H1 (cell line): Measurements from ENCODE around the gene CAVIN1. TPM values are rescaled to one million over a fixed set of nuclear protein-coding genes. Genes with fewer than 3 reads are reported as not detected.

Experiments
- CTCF ChIA-PET: fragments of 300-600 bp; sonication (Branson Sonifier 250); formaldehyde crosslinking; loops from one replicate; lab custom pipeline; 2021; ENCODE audit not compliant: partially characterized antibody; lab: Charles Lee
- POLR2A ChIA-PET: fragments of 300-600 bp; sonication (Branson Sonifier 250); formaldehyde crosslinking; loops from one replicate; lab custom pipeline; 2021; ENCODE audit warnings: inconsistent platforms; ENCODE audit not compliant: partially characterized antibody; lab: Charles Lee
- DNase-seq, 2 experiments: peaks; one replicate each; pipeline versions ENCODE4 v3.0.0 to v3.0.0-alpha.2; 2010 to 2022; ENCODE audit warnings: low spot score in 2 of 2, low read depth in 1 of 2, mixed read lengths in 1 of 2
- FAIRE-seq: peaks from 2 replicates; lab custom pipeline; 2011; peaks lifted over from hg19 to GRCh38; lab: Jason Lieb, UNC
- H2AFZ ChIP-seq: 2 replicates; pipeline ENCODE4 v1.8.1; 2012; ENCODE audit warnings: low read length, inconsistent platforms
- H2AK5ac ChIP-seq: 2 replicates; pipeline ENCODE4 v1.6.1; 2013; ENCODE audit warnings: low read depth, low read length
- H2BK120ac ChIP-seq: replicated peaks from 2 replicates; pipeline ENCODE3; 2013; ENCODE audit warnings: low read depth, low read length, inconsistent platforms
- H2BK12ac ChIP-seq: 2 replicates; pipeline ENCODE4 v1.6.1; 2013; ENCODE audit warnings: low read depth, low read length
- H2BK15ac ChIP-seq: 2 replicates; pipeline ENCODE4 v1.6.1; 2013; ENCODE audit warnings: low read length
- H2BK20ac ChIP-seq: 2 replicates; pipeline ENCODE4 v1.6.1; 2013; ENCODE audit warnings: low read length
- H2BK5ac ChIP-seq: 2 replicates; pipeline ENCODE4 v1.6.1; 2013; ENCODE audit warnings: low read depth, low read length
- H3K14ac ChIP-seq: 2 replicates; pipeline ENCODE4 v1.6.1; 2013; ENCODE audit warnings: inconsistent platforms; ENCODE audit not compliant: insufficient read length
- H3K18ac ChIP-seq: 2 replicates; pipeline ENCODE4 v1.6.1; 2013; ENCODE audit warnings: low read length; ENCODE audit errors: extremely low read depth
- H3K23ac ChIP-seq: 2 replicates; pipeline ENCODE4 v1.6.1; 2013; ENCODE audit warnings: inconsistent platforms; ENCODE audit not compliant: insufficient read length
- H3K23me2 ChIP-seq: 2 replicates; pipeline ENCODE4 v1.6.1; 2013; ENCODE audit warnings: low read depth, low read length
- H3K27ac ChIP-seq: 2 replicates; pipeline ENCODE4 v1.6.1; 2011; ENCODE audit warnings: low read depth, low read length, inconsistent platforms
- H3K27me3 ChIP-seq, 4 experiments: replicated peaks in 1 of 4; 1 replicate in 1 of 4; 2 replicates in 3 of 4; pipeline versions ENCODE4 v1.6.1 to v1.8.1; 2011 to 2013; ENCODE audit warnings: low read length in 3 of 4, mild to moderate bottlenecking in 3 of 4, inconsistent platforms in 2 of 4, mixed read lengths in 2 of 4, moderate library complexity in 1 of 4; ENCODE audit not compliant: control insufficient read depth in 3 of 4, insufficient read depth in 3 of 4; ENCODE audit errors: extremely low read depth in 1 of 4
- H3K36me3 ChIP-seq, 4 experiments: 2 replicates each; pipeline versions ENCODE4 v1.6.1 to v1.8.1; 2011 to 2013; ENCODE audit warnings: mild to moderate bottlenecking in 4 of 4, low read length in 3 of 4, moderate library complexity in 2 of 4, control low read depth in 1 of 4, inconsistent platforms in 1 of 4; ENCODE audit not compliant: insufficient read depth in 4 of 4, control insufficient read depth in 2 of 4
- H3K4ac ChIP-seq: replicated peaks from 2 replicates; pipeline ENCODE3; 2013; ENCODE audit warnings: low read length, low read depth, mixed read lengths, inconsistent platforms; ENCODE audit not compliant: insufficient read length
- H3K4me1 ChIP-seq, 4 experiments: replicated peaks in 1 of 4; 1 replicate in 1 of 4; 2 replicates in 3 of 4; pipeline versions ENCODE4 v1.6.1 to v1.8.1; 2011 to 2013; ENCODE audit warnings: low read length in 3 of 4, inconsistent platforms in 2 of 4, mixed read lengths in 1 of 4; ENCODE audit not compliant: insufficient read depth in 4 of 4, control insufficient read depth in 3 of 4
- H3K4me2 ChIP-seq, 2 experiments: 2 replicates each; pipeline versions ENCODE4 v1.6.1 to v1.8.1; 2011 to 2013; ENCODE audit warnings: low read depth in 2 of 2, low read length in 2 of 2, control low read depth in 1 of 2, inconsistent platforms in 1 of 2, mild to moderate bottlenecking in 1 of 2; ENCODE audit not compliant: insufficient read depth in 1 of 2
- H3K4me3 ChIP-seq, 4 experiments: fragments of 200-600, 300-600 bp in 1 of 4; sonication (generic), shearing (Covaris generic), sonication (Bioruptor Twin) in 1 of 4; 2 replicates each; pipeline versions ENCODE4 v1.5.1 to v1.8.1; 2011 to 2016; ENCODE audit warnings: low read length in 4 of 4, low read depth in 3 of 4, control low read depth in 2 of 4, inconsistent platforms in 2 of 4, mild to moderate bottlenecking in 2 of 4, mixed read lengths in 1 of 4, moderate library complexity in 1 of 4; ENCODE audit not compliant: insufficient read depth in 2 of 4; ENCODE audit errors: extremely low read depth in 1 of 4
- H3K56ac ChIP-seq: replicated peaks from 2 replicates; pipeline ENCODE3; 2013; ENCODE audit warnings: low read depth, mild to moderate bottlenecking, mixed read lengths, low read length, inconsistent platforms; ENCODE audit not compliant: insufficient read length
- H3K79me1 ChIP-seq: 2 replicates; pipeline ENCODE4 v1.6.1; 2013; ENCODE audit warnings: low read depth, low read length, control low read depth
- H3K79me2 ChIP-seq, 2 experiments: 2 replicates each; pipeline versions ENCODE4 v1.6.1 to v1.8.1; 2012 to 2013; ENCODE audit warnings: low read length in 2 of 2, mild to moderate bottlenecking in 2 of 2, inconsistent platforms in 1 of 2; ENCODE audit not compliant: insufficient read depth in 2 of 2, control insufficient read depth in 1 of 2
- H3K9ac ChIP-seq, 4 experiments: replicated peaks in 1 of 4; 1 replicate in 1 of 4; 2 replicates in 3 of 4; pipeline versions ENCODE4 v1.6.1 to v1.8.1; 2011 to 2013; ENCODE audit warnings: low read depth in 3 of 4, low read length in 3 of 4, control low read depth in 2 of 4, mild to moderate bottlenecking in 2 of 4, moderate library complexity in 2 of 4, inconsistent platforms in 1 of 4; ENCODE audit errors: extremely low read depth in 1 of 4
- H3K9me3 ChIP-seq, 2 experiments: 2 replicates each; pipeline versions ENCODE4 v1.6.1 to v1.8.1; 2012 to 2013; ENCODE audit warnings: mild to moderate bottlenecking in 2 of 2, moderate library complexity in 2 of 2, control low read depth in 1 of 2, inconsistent platforms in 1 of 2, low read depth in 1 of 2, low read length in 1 of 2, mixed read lengths in 1 of 2; ENCODE audit not compliant: insufficient read depth in 2 of 2
- H4K20me1 ChIP-seq, 2 experiments: replicated peaks in 1 of 2; 2 replicates each; pipeline versions ENCODE3 to v1.8.1; 2011 to 2013; ENCODE audit warnings: inconsistent platforms in 2 of 2, low read length in 2 of 2, mild to moderate bottlenecking in 1 of 2; ENCODE audit not compliant: insufficient read depth in 2 of 2, control insufficient read depth in 1 of 2
- H4K5ac ChIP-seq: 2 replicates; pipeline ENCODE4 v1.6.1; 2013; ENCODE audit warnings: low read length, low read depth, mixed read lengths, inconsistent platforms; ENCODE audit not compliant: insufficient read length
- H4K8ac ChIP-seq: 2 replicates; pipeline ENCODE4 v1.8.0; 2013; ENCODE audit warnings: mild to moderate bottlenecking, moderate library complexity, low read length, inconsistent platforms; ENCODE audit not compliant: insufficient read depth; ENCODE audit errors: extremely low read depth
- H4K91ac ChIP-seq: replicated peaks from 2 replicates; pipeline ENCODE3; 2013; ENCODE audit warnings: low read length, mixed read lengths, inconsistent platforms; ENCODE audit not compliant: insufficient read length
- CBX5 ChIP-seq: fragments of 300-800, 300-1000 bp; sonication (generic); IDR thresholded peaks from 2 replicates; pipeline ENCODE4 v1.7.1; 2016; ENCODE audit warnings: antibody characterized with exemption, low read length, low read depth
- CBX8 ChIP-seq: fragments of 300-800, 300-1000 bp; sonication (generic); IDR thresholded peaks from 2 replicates; pipeline ENCODE4 v1.7.1; 2016; ENCODE audit warnings: low read depth, low read length, borderline replicate concordance
- CHD1 ChIP-seq: IDR thresholded peaks from 2 replicates; pipeline ENCODE4 v1.6.1; 2012; ENCODE audit warnings: low read depth, low read length, improper control_type of control experiment
- RBBP5 ChIP-seq: IDR thresholded peaks from 2 replicates; pipeline ENCODE4 v1.7.1; 2012; ENCODE audit warnings: low read depth, mild to moderate bottlenecking, inconsistent platforms, low read length, moderate library complexity, borderline replicate concordance
- RNF2 ChIP-seq: fragments of 200-900, 300-1000 bp; sonication (generic); IDR thresholded peaks from 2 replicates; pipeline ENCODE4 v1.7.1; 2016; ENCODE audit warnings: borderline replicate concordance, low read depth, mild to moderate bottlenecking, antibody characterized with exemption, low read length; ENCODE audit not compliant: poor library complexity, severe bottlenecking; ENCODE audit errors: missing control alignments
- RXRA ChIP-seq: IDR thresholded peaks from 2 replicates; pipeline ENCODE4 v1.6.1; 2011; ENCODE audit warnings: low read depth, mild to moderate bottlenecking, low read length, moderate library complexity; ENCODE audit not compliant: insufficient read depth
- SRF ChIP-seq: IDR thresholded peaks from 2 replicates; pipeline ENCODE4 v1.6.1; 2011; ENCODE audit warnings: mild to moderate bottlenecking, low read depth, low read length, moderate library complexity
- TAF1 ChIP-seq: IDR thresholded peaks from 2 replicates; pipeline ENCODE4 v1.6.1; 2011; ENCODE audit warnings: mild to moderate bottlenecking, low read depth, low read length
- TCF12 ChIP-seq: IDR thresholded peaks from 2 replicates; pipeline ENCODE4 v1.6.1; 2011; ENCODE audit warnings: low read depth, mild to moderate bottlenecking, low read length
- TEAD4 ChIP-seq: IDR thresholded peaks from 2 replicates; pipeline ENCODE4 v1.6.1; 2012; ENCODE audit warnings: low read depth, low read length, inconsistent platforms, mixed read lengths
- WGBS, 2 experiments: shearing (Covaris generic) in 1 of 2; methylation state at CpG; one replicate each; pipeline versions ENCODE4 v1.1.6 to v1.1.7; 2013 to 2015; ENCODE audit warnings: low lambda C conversion rate in 2 of 2, mixed read lengths in 2 of 2, inconsistent platforms in 1 of 2, low coverage in 1 of 2, missing lambda C conversion rate in 1 of 2; ENCODE audit not compliant: insufficient replicate concordance in 2 of 2, insufficient coverage in 1 of 2, insufficient read length in 1 of 2; ENCODE audit errors: extremely low coverage in 1 of 2, missing lambda C conversion rate in 1 of 2; 5-methylcytosine and 5-hydroxymethylcytosine counted together
- polyA plus RNA-seq, 7 experiments: library from polyadenylated mRNA; depleted of rRNA in 3 of 7; stranded (reverse) in 5 of 7; unstranded in 2 of 7; fragments of >200 nt in 5 of 7; fragments of 200-250 nt in 2 of 7; gene quantifications; 1 replicate in 5 of 7; 2 replicates in 1 of 7; 4 replicates in 1 of 7; pipeline versions ENCODE4 v1.2.1 to v1.2.3, GENCODE V29; 2011 to 2013; ENCODE audit warnings: missing spikeins in 2 of 7, mixed read lengths in 2 of 7
- total RNA-seq: library from RNA; stranded (reverse); fragmentation: NEBNext Ultra II Directional; extraction: Animal tissue kit (Norgen Biotek cat#: 25700); gene quantifications from 2 replicates; pipeline ENCODE4 v1.2.1, GENCODE V29; 2021
- TF ChIP-seq, protein P1 (sequence below), 3 experiments: IDR thresholded peaks; 1 replicate in 2 of 3; 2 replicates in 1 of 3; pipeline versions ENCODE4 v1.5.1 to v1.6.1; 2011; ENCODE audit warnings: low read length in 3 of 3, mild to moderate bottlenecking in 3 of 3, inconsistent platforms in 2 of 3, low read depth in 1 of 3, moderate library complexity in 1 of 3; ENCODE audit not compliant: insufficient read depth in 1 of 3; ENCODE audit errors: control extremely low read depth in 1 of 3

CAVIN1 gene
- total and polyA plus RNA-seq, 2 of the 8 experiments (the other 6 are each of a cell fraction or from before 2014, with no cell fraction given): 16.2 to 41.6 TPM

DNA sequence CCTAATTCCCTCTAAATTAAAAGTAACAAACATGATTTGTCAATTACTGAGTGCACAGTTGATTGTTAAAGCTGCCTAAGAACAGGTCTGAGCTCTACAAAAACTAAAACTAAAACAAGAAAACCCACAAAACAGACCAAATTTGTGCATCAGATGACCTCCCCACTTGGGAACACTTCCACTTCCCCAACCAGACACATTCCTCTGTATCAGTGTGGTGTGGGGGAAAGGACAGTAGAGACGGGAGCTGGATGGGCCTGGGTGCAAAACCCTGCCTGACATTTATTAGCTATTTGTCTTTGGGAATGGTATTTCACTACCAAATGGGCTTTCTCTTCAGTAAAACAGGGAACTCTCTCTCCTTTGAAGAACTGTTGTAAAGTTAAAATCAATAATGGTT, 64.6 kb downstream of the CAVIN1 start:
- no peak overlapping the region for H3K9ac ChIP-seq
- H2BK15ac ChIP-seq: no peak overlapping the region
- no peak overlapping the region for H3K23ac ChIP-seq
- H3K9me3 ChIP-seq: no peaks in the 10 kb centered on the region
- peaks cover 15% of the 10 kb centered on the region for H3K79me1 ChIP-seq
- H2BK5ac ChIP-seq: no peak overlapping the region
- no peaks in the 10 kb centered on the region for H3K23me2 ChIP-seq
- DNase-seq (no peak), FAIRE-seq (no peak)
- no peak overlapping the region for H2BK120ac ChIP-seq
- no peak overlapping the region for H2BK20ac ChIP-seq
- no peak overlapping the region for H2BK12ac ChIP-seq
- no peaks in the 10 kb centered on the region for H3K36me3 ChIP-seq
- H2AFZ ChIP-seq: no peak overlapping the region
- H3K14ac ChIP-seq: no peak overlapping the region
- no peak overlapping the region for H3K4ac ChIP-seq
- no peak overlapping the region for H3K4me2 ChIP-seq
- H3K79me2 ChIP-seq: peaks cover 6 to 89% of the 10 kb centered on the region in 2 experiments; a peak in 3 of 4 replicates
- H4K8ac ChIP-seq: no peak overlapping the region
- WGBS, 2 experiments: 79% methylated on average over 1 of the region's 1 CpG; no CpG with 5 or more reads in 1 of the 2 experiments
- CTCF ChIA-PET: interaction anchor here (0.6 to 2.2 kb wide), 15 partner anchors 8 to 461 kb away, joined by 3 to 10 read pairs (median 4); no protein-coding TSS in a partner anchor
- no peak overlapping the region for H3K4me3 ChIP-seq
- no peak overlapping the region for H2AK5ac ChIP-seq
- H4K91ac ChIP-seq: no peak overlapping the region
- H3K18ac ChIP-seq: no peak overlapping the region
- H3K27ac ChIP-seq: no peak overlapping the region
- no peak overlapping the region for H4K5ac ChIP-seq
- H3K27me3 ChIP-seq: no peaks in the 10 kb centered on the region
- POLR2A ChIA-PET: interaction anchor here (1.0 to 2.6 kb wide), 3 partner anchors 10 to 29 kb away, joined by 3 to 7 read pairs (median 3); no protein-coding TSS in a partner anchor
- peaks cover 4 to 17% (median 14%) of the 10 kb centered on the region in 4 experiments for H3K4me1 ChIP-seq
- H4K20me1 ChIP-seq: peaks cover 15 to 23% of the 10 kb centered on the region in 2 experiments
- no peak overlapping the region for H3K56ac ChIP-seq
- TF ChIP-seq RBBP5 (no peak), CBX5 (no peak), CBX8 (no peak), RNF2 (no peak), RXRA (no peak), CHD1 (no peak), TEAD4 (no peak), TAF1 (no peak), TCF12 (no peak), SRF (no peak)
- TF ChIP-seq, protein P1, sequence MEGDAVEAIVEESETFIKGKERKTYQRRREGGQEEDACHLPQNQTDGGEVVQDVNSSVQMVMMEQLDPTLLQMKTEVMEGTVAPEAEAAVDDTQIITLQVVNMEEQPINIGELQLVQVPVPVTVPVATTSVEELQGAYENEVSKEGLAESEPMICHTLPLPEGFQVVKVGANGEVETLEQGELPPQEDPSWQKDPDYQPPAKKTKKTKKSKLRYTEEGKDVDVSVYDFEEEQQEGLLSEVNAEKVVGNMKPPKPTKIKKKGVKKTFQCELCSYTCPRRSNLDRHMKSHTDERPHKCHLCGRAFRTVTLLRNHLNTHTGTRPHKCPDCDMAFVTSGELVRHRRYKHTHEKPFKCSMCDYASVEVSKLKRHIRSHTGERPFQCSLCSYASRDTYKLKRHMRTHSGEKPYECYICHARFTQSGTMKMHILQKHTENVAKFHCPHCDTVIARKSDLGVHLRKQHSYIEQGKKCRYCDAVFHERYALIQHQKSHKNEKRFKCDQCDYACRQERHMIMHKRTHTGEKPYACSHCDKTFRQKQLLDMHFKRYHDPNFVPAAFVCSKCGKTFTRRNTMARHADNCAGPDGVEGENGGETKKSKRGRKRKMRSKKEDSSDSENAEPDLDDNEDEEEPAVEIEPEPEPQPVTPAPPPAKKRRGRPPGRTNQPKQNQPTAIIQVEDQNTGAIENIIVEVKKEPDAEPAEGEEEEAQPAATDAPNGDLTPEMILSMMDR (IDR thresholded peaks at IDR 0.05; ENCODE audit: control extremely low read depth in 1 of 3, insufficient read depth in 1 of 3, low read depth in 1 of 3, low read length in 3 of 3): no peak
